Measurements from ENCODE around the gene FGF10.

The FGF10 gene

DNA sequence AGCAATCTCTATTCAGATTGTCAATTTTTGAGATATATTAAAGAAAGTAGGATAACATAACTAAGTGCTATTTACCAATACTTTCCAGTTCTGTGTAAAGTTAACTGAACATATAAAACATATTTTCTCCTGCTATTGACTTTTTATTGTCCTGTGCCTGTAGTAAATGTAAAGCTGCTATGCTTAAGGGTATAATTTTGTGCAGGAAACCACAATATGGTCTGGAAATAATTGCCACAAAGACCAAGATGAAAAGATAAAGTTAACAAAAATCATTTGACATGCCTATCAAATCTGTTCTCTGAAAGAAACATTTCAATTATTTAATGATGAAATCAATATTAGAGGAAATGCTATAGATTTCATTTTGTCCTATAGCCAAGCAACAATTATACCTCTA, 121.3 kb downstream of the FGF10 start:
- no peaks in the 10 kb centered on the region for H3K27me3 ChIP-seq (replicated peaks; ENCODE audit: control insufficient read depth, insufficient read depth, low read length, poor library complexity, severe bottlenecking)
- H3K4me1 ChIP-seq (ENCODE audit: control insufficient read depth, insufficient read depth, low read length, poor library complexity, severe bottlenecking): no peaks in the 10 kb centered on the region
- H3K9me3 ChIP-seq (ENCODE audit: control insufficient read depth, low read length): no peaks in the 10 kb centered on the region
- H3K36me3 ChIP-seq (ENCODE audit: control insufficient read depth, insufficient read depth, low read length): no peaks in the 10 kb centered on the region
- H3K27ac ChIP-seq (ENCODE audit: insufficient read depth, low read length, poor library complexity, severe bottlenecking): no peak overlapping the region
- H3K4me3 ChIP-seq (ENCODE audit: insufficient read depth, low read depth, low read length, poor library complexity, severe bottlenecking): no peak overlapping the region
- DNase-seq: no peak

DNA sequence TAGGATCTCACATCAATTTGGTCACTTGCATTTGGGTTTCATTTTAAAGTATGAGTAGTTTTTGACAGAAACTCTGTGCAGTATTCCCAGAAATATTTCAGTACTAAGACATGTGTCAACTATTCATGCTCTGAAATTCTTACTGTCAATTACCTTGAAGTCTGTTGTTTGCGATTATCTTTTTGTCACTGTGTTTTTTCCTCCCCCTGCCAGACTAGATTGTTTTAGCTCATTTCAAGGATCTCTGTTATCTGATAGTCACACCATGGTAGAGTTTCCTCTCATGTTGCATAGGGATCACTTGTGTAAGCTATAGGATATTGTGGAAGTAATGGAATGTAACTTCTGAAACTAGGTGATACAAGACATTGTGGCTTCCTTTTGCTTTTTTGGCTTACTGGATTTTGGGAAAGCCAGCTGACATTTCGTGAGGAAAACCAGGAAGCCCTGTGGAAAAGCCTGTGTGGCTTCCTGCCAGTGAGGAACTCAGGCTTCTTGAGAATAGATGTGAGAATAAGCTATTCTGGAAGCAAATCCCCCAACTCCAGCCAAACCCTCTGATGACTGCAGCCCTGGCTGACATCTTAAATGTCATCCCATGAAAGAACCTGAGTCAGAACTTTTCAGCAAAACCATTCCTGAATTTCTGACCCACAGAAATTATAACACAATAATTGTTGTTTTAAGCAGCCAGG, 122.2 kb downstream of the FGF10 start:
- no peak overlapping the region for H3K27ac ChIP-seq (ENCODE audit: insufficient read depth, low read length, poor library complexity, severe bottlenecking)
- H3K27me3 ChIP-seq (replicated peaks; ENCODE audit: control insufficient read depth, insufficient read depth, low read length, poor library complexity, severe bottlenecking): no peaks in the 10 kb centered on the region
- H3K4me3 ChIP-seq (ENCODE audit: insufficient read depth, low read depth, low read length, poor library complexity, severe bottlenecking): no peak overlapping the region
- no peaks in the 10 kb centered on the region for H3K9me3 ChIP-seq (ENCODE audit: control insufficient read depth, low read length)
- H3K4me1 ChIP-seq (ENCODE audit: control insufficient read depth, insufficient read depth, low read length, poor library complexity, severe bottlenecking): no peaks in the 10 kb centered on the region
- H3K36me3 ChIP-seq (ENCODE audit: control insufficient read depth, insufficient read depth, low read length): no peaks in the 10 kb centered on the region
- no peak for DNase-seq

DNA sequence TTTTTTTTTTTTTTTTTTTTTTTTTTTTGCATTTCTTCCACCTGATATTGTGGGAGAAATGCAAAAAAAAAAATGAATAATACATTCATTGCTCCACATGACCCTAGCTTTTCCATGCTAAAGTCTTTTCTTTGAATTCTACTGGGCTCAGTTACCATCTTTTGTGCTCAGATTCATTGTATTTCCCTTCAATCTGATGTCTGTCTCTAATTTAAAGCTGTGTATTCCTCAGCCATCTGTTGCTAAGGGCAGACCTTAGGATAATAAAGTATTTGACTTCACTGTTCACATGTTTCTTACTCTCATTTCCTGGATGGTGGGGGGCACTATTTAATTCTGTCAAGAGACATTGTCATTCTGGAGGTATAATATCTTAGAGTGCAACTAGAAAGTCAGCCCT, 123.5 kb downstream of the FGF10 start:
- Histone ChIP-seq H3K27ac (ENCODE audit: insufficient read depth, low read length, poor library complexity, severe bottlenecking) (no peak overlapping the region), H3K27me3 (replicated peaks; ENCODE audit: control insufficient read depth, insufficient read depth, low read length, poor library complexity, severe bottlenecking) (no peaks in the 10 kb centered on the region), H3K4me3 (ENCODE audit: insufficient read depth, low read depth, low read length, poor library complexity, severe bottlenecking) (no peak overlapping the region), H3K36me3 (ENCODE audit: control insufficient read depth, insufficient read depth, low read length) (no peaks in the 10 kb centered on the region), H3K4me1 (ENCODE audit: control insufficient read depth, insufficient read depth, low read length, poor library complexity, severe bottlenecking) (no peaks in the 10 kb centered on the region), H3K9me3 (ENCODE audit: control insufficient read depth, low read length) (no peaks in the 10 kb centered on the region)
- DNase-seq: no peak

DNA sequence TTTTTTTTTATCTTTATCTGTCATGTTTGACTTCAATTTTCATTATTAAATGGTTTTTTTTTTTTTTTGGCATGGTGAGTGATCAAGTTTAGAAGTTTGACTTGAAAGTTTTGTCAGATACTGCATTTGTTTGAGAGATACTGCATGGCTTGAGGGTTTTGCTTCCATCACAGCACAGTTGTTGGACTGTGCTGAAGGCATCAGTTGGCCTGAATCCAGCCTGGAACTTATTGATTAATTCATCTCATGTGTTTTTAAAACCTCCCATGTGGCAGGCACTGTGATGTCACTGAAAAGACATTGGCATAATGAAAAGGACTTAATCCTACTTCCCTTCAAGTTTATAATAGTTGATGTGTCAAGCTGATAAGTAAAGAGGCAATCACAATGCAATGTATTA, 128.4 kb downstream of the FGF10 start:
- Histone ChIP-seq H3K27ac (ENCODE audit: insufficient read depth, low read length, poor library complexity, severe bottlenecking) (no peak overlapping the region), H3K4me3 (ENCODE audit: insufficient read depth, low read depth, low read length, poor library complexity, severe bottlenecking) (no peak overlapping the region), H3K9me3 (ENCODE audit: control insufficient read depth, low read length) (no peaks in the 10 kb centered on the region), H3K4me1 (ENCODE audit: control insufficient read depth, insufficient read depth, low read length, poor library complexity, severe bottlenecking) (no peaks in the 10 kb centered on the region), H3K27me3 (replicated peaks; ENCODE audit: control insufficient read depth, insufficient read depth, low read length, poor library complexity, severe bottlenecking) (no peaks in the 10 kb centered on the region), H3K36me3 (ENCODE audit: control insufficient read depth, insufficient read depth, low read length) (no peaks in the 10 kb centered on the region)
- DNase-seq: no peak

DNA sequence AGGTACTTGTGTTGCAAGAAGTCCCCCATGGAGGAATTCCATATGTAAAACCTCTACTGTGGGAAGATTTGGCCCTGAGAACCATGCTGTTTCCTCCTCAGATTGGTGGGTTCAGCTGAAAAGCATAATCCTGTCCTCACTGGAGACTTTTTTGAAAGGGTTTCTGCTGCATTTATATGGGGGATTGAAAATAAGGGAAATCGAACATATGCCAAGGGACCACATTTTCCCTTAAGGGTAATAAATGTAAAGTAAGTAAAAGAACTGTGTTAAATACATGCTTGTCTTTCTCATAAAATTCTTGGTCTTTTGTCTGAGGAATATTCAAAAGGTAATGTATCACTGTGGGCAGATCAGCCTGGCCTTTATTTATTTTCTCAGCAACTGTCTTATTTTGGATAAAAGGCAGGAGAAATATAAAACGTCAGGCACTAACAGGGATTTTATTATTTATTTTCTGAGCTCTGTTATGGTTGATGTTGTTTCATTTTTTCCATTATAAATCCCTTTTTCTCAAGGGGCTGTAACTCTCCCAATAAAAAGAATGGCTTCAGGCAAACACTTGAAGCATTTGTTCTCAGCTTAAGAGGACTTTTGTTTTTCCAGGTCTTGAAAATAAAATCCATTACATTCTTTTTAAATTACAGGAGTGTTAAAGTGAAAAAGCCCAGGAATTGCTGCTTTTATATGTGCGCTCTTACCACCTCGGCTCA, 131.4 kb downstream of the FGF10 start:
- no peaks in the 10 kb centered on the region for H3K27me3 ChIP-seq (replicated peaks; ENCODE audit: control insufficient read depth, insufficient read depth, low read length, poor library complexity, severe bottlenecking)
- H3K27ac ChIP-seq (ENCODE audit: insufficient read depth, low read length, poor library complexity, severe bottlenecking): no peak overlapping the region
- H3K4me1 ChIP-seq (ENCODE audit: control insufficient read depth, insufficient read depth, low read length, poor library complexity, severe bottlenecking): no peaks in the 10 kb centered on the region
- no peak for DNase-seq
- no peaks in the 10 kb centered on the region for H3K9me3 ChIP-seq (ENCODE audit: control insufficient read depth, low read length)
- no peaks in the 10 kb centered on the region for H3K36me3 ChIP-seq (ENCODE audit: control insufficient read depth, insufficient read depth, low read length)
- no peak overlapping the region for H3K4me3 ChIP-seq (ENCODE audit: insufficient read depth, low read depth, low read length, poor library complexity, severe bottlenecking)

DNA sequence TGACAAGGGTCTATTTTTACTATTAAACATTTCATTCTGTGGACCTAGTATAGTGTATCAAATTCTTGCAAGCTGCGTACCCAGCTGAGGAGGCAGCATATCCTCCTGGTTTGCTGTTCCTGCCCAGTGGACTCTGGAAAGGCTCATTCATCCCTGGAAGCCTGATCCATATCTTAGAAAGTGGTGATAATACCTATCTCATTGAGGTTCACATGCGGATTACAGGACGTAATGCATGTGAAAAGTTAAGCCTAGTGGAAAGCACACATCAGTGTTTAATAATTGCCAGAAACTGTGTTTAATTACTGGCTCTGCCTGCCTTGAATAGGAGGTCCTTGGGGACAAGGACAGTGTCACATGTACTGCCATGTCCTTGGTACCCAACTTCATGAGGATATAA, 132.0 kb downstream of the FGF10 start:
- Histone ChIP-seq H3K9me3 (ENCODE audit: control insufficient read depth, low read length) (no peaks in the 10 kb centered on the region), H3K27ac (ENCODE audit: insufficient read depth, low read length, poor library complexity, severe bottlenecking) (no peak overlapping the region), H3K4me1 (ENCODE audit: control insufficient read depth, insufficient read depth, low read length, poor library complexity, severe bottlenecking) (no peaks in the 10 kb centered on the region), H3K4me3 (ENCODE audit: insufficient read depth, low read depth, low read length, poor library complexity, severe bottlenecking) (no peak overlapping the region), H3K36me3 (ENCODE audit: control insufficient read depth, insufficient read depth, low read length) (no peaks in the 10 kb centered on the region), H3K27me3 (replicated peaks; ENCODE audit: control insufficient read depth, insufficient read depth, low read length, poor library complexity, severe bottlenecking) (no peaks in the 10 kb centered on the region)
- DNase-seq: no peak

All from effector memory CD4-positive, alpha-beta T cell (primary cell).